ENCODE results near the gene KIR2DL3.

DNA sequence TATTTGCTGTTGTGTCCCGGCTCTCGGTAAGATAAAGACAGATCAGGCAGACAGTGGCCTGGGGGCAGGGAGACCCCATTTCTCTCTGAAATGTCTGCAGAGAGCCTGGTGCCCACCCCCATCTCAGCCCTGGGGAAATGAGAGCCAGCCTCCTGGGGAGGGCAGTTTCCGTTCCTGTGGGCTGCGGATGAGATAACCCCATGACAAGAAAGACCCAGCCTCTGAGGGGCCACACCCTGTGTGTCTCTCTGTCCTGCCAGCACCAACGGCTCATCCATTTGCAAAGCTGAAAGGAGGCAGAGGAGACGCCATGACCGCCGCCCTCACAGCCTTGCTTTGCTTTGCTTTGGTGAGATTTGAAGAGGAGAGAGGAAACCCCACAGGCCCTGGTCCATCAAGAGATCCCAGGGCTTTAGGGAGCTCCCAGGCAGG, 42.2 kb upstream of the KIR2DL3 start:
- no peak for TF ChIP-seq ZNF274 (IDR thresholded peaks at IDR 0.05; ENCODE audit: low read depth, low read length)
- no peak for TF ChIP-seq YY1 (IDR thresholded peaks at IDR 0.05; ENCODE audit: insufficient read depth, insufficient read length)
